HG02885 (cell line): ENCODE results near the gene CYFIP1.

Experiments used
- ATAC-seq: cut with Tn5 transposase; IDR thresholded peaks from one replicate; pipeline ENCODE4 v1.9.1; 2021; ENCODE audit warnings: mild to moderate bottlenecking; ENCODE audit not compliant: unreplicated experiment, poor library complexity

The CYFIP1 gene

GRCh38 chr15:22874256-22874655 is 105.9 kb downstream of the CYFIP1 start:
- no peak for ATAC-seq

GRCh38 chr15:22873841-22874240 is 106.3 kb downstream of the CYFIP1 start:
- no peak for ATAC-seq

- ATAC-seq, result no peak
Observed at GRCh38 chr15:22872936-22873701, 107.0 kb downstream of the CYFIP1 start.

GRCh38 chr15:22871481-22872086 is 108.6 kb downstream of the CYFIP1 start:
- no peak for ATAC-seq

- no peak for ATAC-seq
Observed at GRCh38 chr15:22870865-22871264, 109.3 kb downstream of the CYFIP1 start.

- ATAC-seq, result no peak
Observed at GRCh38 chr15:22869856-22870255, 110.3 kb downstream of the CYFIP1 start.

GRCh38 chr15:22868928-22869327 is 111.2 kb downstream of the CYFIP1 start:
- ATAC-seq, result no peak

- ATAC-seq, result no peak
Observed at GRCh38 chr15:22868495-22868894, 111.7 kb downstream of the CYFIP1 start.

GRCh38 chr15:22867886-22868285 is 112.3 kb downstream of the CYFIP1 start:
- ATAC-seq, result no peak

- no peak for ATAC-seq
Observed at GRCh38 chr15:22866079-22866478, 114.1 kb downstream of the CYFIP1 start.

- ATAC-seq, result no peak
Observed at GRCh38 chr15:22863356-22863755, 116.8 kb downstream of the CYFIP1 start.

GRCh38 chr15:22861161-22861560 is 119.0 kb downstream of the CYFIP1 start:
- ATAC-seq, result no peak

GRCh38 chr15:22856659-22857058 is 123.5 kb downstream of the CYFIP1 start:
- no peak for ATAC-seq

GRCh38 chr15:22855791-22856190 is 124.4 kb downstream of the CYFIP1 start:
- ATAC-seq, result no peak

GRCh38 chr15:22851513-22851912 is 128.7 kb downstream of the CYFIP1 start:
- no peak for ATAC-seq

GRCh38 chr15:22850055-22850454 is 130.1 kb downstream of the CYFIP1 start:
- no peak for ATAC-seq

- no peak for ATAC-seq
Observed at GRCh38 chr15:22846073-22846472, 134.1 kb downstream of the CYFIP1 start.

- ATAC-seq, result no peak
Observed at GRCh38 chr15:22845289-22845900, 134.8 kb downstream of the CYFIP1 start.

- ATAC-seq, result no peak
Observed at GRCh38 chr15:22844421-22845288, 135.5 kb downstream of the CYFIP1 start.

GRCh38 chr15:22839046-22839695 is 141.0 kb downstream of the CYFIP1 start:
- no peak for ATAC-seq
